ENCODE measurements around the gene CSMD2.

The CSMD2 gene

GRCh38 chr1:33849211-33849610, 315.8 kb downstream of the CSMD2 start:
- TF ChIP-seq ZBTB7A (IDR thresholded peaks at IDR 0.05; ENCODE audit: low read depth) (no peak), MAX (IDR thresholded peaks at IDR 0.05) (no peak), CEBPB (IDR thresholded peaks at IDR 0.05) (no peak), REST (IDR thresholded peaks at IDR 0.05; ENCODE audit: low read depth) (no peak)
- TF ChIP-seq, protein P1, sequence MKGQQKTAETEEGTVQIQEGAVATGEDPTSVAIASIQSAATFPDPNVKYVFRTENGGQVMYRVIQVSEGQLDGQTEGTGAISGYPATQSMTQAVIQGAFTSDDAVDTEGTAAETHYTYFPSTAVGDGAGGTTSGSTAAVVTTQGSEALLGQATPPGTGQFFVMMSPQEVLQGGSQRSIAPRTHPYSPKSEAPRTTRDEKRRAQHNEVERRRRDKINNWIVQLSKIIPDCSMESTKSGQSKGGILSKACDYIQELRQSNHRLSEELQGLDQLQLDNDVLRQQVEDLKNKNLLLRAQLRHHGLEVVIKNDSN (IDR thresholded peaks at IDR 0.05): no peak

DNA sequence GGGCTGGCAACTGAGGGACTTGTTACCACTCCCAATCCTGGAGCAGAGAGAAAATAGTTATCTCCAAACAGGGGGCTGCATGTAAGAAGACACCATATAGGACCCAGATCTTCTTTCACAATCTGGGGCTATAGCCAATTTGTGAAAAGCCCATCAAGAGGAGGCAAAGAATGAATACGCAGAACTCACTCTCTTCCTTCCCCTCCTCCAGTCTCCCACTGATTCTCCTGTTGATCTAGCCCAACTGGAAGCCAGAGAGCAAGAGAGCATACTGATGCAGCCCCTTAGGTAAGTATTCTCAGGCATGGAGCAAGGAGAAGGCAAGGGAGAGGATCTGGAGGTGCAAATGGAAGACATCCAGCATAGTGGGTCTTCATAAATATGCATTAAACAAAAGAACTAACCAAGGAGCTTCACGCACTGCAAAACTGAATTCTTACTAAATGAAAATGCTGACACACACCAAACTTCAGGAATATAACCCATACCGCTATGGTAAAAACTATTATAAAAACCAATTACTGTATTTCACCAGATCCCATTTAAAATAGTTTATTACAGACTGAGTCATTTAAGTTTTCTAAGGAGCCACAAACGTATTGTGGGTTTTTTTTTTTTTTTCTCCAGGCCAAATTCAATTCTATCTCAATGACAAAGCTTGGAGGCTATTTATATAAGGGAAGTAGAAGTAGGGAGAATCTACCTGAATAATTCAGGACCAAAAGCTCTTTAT, 316.7 kb downstream of the CSMD2 start:
- TF ChIP-seq MAX (IDR thresholded peaks at IDR 0.05) (no peak), CREB1 (IDR thresholded peaks at IDR 0.05; ENCODE audit: low read depth) (no peak), FOXM1 (IDR thresholded peaks at IDR 0.05; ENCODE audit: borderline replicate concordance, low read depth) (no peak), ZBTB7A (IDR thresholded peaks at IDR 0.05; ENCODE audit: low read depth) (no peak), TCF12 (IDR thresholded peaks at IDR 0.05; ENCODE audit: low read depth) (no peak), REST (IDR thresholded peaks at IDR 0.05; ENCODE audit: low read depth) (no peak), RAD21 (IDR thresholded peaks at IDR 0.05; ENCODE audit: low read depth) (no peak), EP300 (IDR thresholded peaks at IDR 0.05; ENCODE audit: borderline replicate concordance) (no peak), EGR1 (IDR thresholded peaks at IDR 0.05) (no peak), TEAD4 (IDR thresholded peaks at IDR 0.05) (no peak), YY1 (IDR thresholded peaks at IDR 0.05; ENCODE audit: low read depth) (no peak), TAF1 (IDR thresholded peaks at IDR 0.05; ENCODE audit: low read depth) (no peak)
- TF ChIP-seq, protein P1 (IDR thresholded peaks at IDR 0.05): no peak

DNA sequence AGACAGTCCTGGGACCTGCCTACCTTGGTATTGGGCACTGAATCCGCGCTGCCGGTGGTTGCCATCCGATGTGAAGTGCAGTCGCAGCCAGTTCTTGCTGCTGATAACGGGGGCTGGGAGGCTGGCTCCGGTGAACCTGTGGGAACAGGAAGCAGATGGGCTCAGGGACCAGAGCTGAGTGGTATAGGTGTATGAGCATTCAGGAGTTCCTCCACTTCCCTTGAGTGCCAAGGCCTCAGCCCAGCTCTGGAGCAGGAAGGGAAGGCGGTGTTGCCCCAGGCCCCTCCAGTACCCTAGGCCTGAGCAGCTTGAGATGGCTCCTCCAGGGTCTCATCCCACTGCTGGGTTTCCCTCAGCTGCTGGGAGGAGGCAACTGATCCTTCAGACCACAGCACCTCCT, 318.2 kb downstream of the CSMD2 start:
- no peak for TF ChIP-seq MAX (IDR thresholded peaks at IDR 0.05)
- no peak for TF ChIP-seq REST (IDR thresholded peaks at IDR 0.05; ENCODE audit: low read depth)
- no peak for TF ChIP-seq TCF12 (IDR thresholded peaks at IDR 0.05; ENCODE audit: low read depth)
- TF ChIP-seq RAD21 (IDR thresholded peaks at IDR 0.05; ENCODE audit: low read depth): no peak

DNA sequence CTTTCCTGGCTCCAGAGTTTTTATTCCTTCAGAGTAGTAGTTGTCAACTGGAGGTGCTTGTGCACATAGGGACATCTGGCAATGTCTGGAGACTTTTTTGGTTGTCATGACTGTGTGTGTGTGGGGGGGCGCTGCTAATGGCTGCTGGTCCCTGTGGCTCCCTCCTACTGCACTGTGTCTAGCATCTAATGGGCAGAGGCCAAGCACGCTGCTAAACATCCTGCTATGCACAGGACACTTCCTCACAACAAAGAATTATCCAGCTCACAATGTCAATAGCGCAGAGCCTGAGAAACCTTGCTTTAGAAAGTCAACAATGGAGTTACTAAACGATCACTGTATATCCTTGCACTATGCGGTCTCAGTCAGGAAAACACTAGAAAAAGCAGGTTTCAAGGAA, 320.9 kb downstream of the CSMD2 start:
- TF ChIP-seq NFIC (IDR thresholded peaks at IDR 0.05) (no peak), MAX (IDR thresholded peaks at IDR 0.05) (no peak), EP300 (IDR thresholded peaks at IDR 0.05; ENCODE audit: borderline replicate concordance) (no peak), TAF1 (IDR thresholded peaks at IDR 0.05; ENCODE audit: low read depth) (no peak), EGR1 (IDR thresholded peaks at IDR 0.05) (no peak), ZBTB7A (IDR thresholded peaks at IDR 0.05; ENCODE audit: low read depth) (no peak), CREB1 (IDR thresholded peaks at IDR 0.05; ENCODE audit: low read depth) (no peak), FOXM1 (IDR thresholded peaks at IDR 0.05; ENCODE audit: borderline replicate concordance, low read depth) (no peak), YY1 (IDR thresholded peaks at IDR 0.05; ENCODE audit: low read depth) (no peak), TEAD4 (IDR thresholded peaks at IDR 0.05) (no peak), RAD21 (IDR thresholded peaks at IDR 0.05; ENCODE audit: low read depth) (no peak), TCF12 (IDR thresholded peaks at IDR 0.05; ENCODE audit: low read depth) (no peak), REST (IDR thresholded peaks at IDR 0.05; ENCODE audit: low read depth) (no peak), CEBPB (IDR thresholded peaks at IDR 0.05) (no peak)
- TF ChIP-seq, protein P1 (IDR thresholded peaks at IDR 0.05): no peak
